SK-N-SH treated with all-trans-retinoic acid at 6 μM for 48 hours (cell line): ENCODE data around the gene MCM8.

Source experiments
- ATAC-seq: fragments of 200-7000 bp; cut with Tn5 transposase; 3 replicates; pipeline ENCODE4 v1.9.1; 2020; ENCODE audit warnings: mild to moderate bottlenecking, moderate library complexity
- ARNTL ChIP-seq: fragments of 450-650 bp; formaldehyde crosslinking; IDR thresholded peaks from 2 replicates; pipeline ENCODE4 v1.5.0; 2020; ENCODE audit warnings: low read depth, mild to moderate bottlenecking, moderate library complexity, borderline replicate concordance
- BACH2 ChIP-seq: fragments of 250-450 bp; sonication (Bioruptor Pico); IDR thresholded peaks from 2 replicates; pipeline ENCODE4 v1.9.0; 2021; ENCODE audit warnings: mild to moderate bottlenecking, borderline replicate concordance
- CREB5 ChIP-seq: fragments of 250-450 bp; sonication (Bioruptor Pico); IDR thresholded peaks from 2 replicates; pipeline ENCODE4 v1.5.1; 2020; ENCODE audit warnings: low read depth, mild to moderate bottlenecking, moderate library complexity
- CSDC2 ChIP-seq: fragments of 250-450 bp; sonication (Bioruptor Pico); IDR thresholded peaks from 2 replicates; pipeline ENCODE4 v1.5.0; 2020; ENCODE audit warnings: mild to moderate bottlenecking, moderate library complexity
- CSRNP3 ChIP-seq: fragments of 250-450 bp; sonication (Bioruptor Pico); IDR thresholded peaks from 2 replicates; pipeline ENCODE4 v1.5.1; 2021; ENCODE audit warnings: mild to moderate bottlenecking, moderate library complexity
- GLIS3 ChIP-seq: fragments of 250-450 bp; sonication (Bioruptor Pico); IDR thresholded peaks from 2 replicates; pipeline ENCODE4 v1.5.0; 2020; ENCODE audit warnings: mild to moderate bottlenecking, moderate library complexity
- ISL1 ChIP-seq: fragments of 250-450 bp; sonication (Bioruptor Pico); IDR thresholded peaks from 2 replicates; pipeline ENCODE4 v2.1.2; 2022; ENCODE audit warnings: mild to moderate bottlenecking, moderate library complexity
- OSR1 ChIP-seq: fragments of 250-450 bp; sonication (Bioruptor Pico); IDR thresholded peaks from 2 replicates; pipeline ENCODE4 v1.8.0; 2022; ENCODE audit warnings: moderate library complexity, mild to moderate bottlenecking, inconsistent platforms
- PATZ1 ChIP-seq: fragments of 250-450 bp; sonication (Bioruptor Pico); IDR thresholded peaks from 2 replicates; pipeline ENCODE4 v1.8.0; 2020; ENCODE audit warnings: mild to moderate bottlenecking, moderate library complexity, borderline replicate concordance
- POU6F1 ChIP-seq: fragments of 250-450 bp; sonication (Bioruptor Pico); IDR thresholded peaks from 2 replicates; pipeline ENCODE4 v1.8.0; 2021; ENCODE audit warnings: low read depth, mild to moderate bottlenecking, moderate library complexity, borderline replicate concordance
- PPARA ChIP-seq: fragments of 250-450 bp; sonication (Bioruptor Pico); IDR thresholded peaks from 2 replicates; pipeline ENCODE4 v1.5.0; 2020; ENCODE audit warnings: mild to moderate bottlenecking, borderline replicate concordance
- RARB ChIP-seq: fragments of 250-450 bp; sonication (Bioruptor Pico); IDR thresholded peaks from 2 replicates; pipeline ENCODE4 v1.8.0; 2021; ENCODE audit warnings: mild to moderate bottlenecking, moderate library complexity
- SNAI2 ChIP-seq: fragments of 250-450 bp; sonication (Bioruptor Pico); IDR thresholded peaks from 2 replicates; pipeline ENCODE4 v1.5.0; 2020; ENCODE audit warnings: mild to moderate bottlenecking, moderate library complexity
- TCF4 ChIP-seq: fragments of 250-450 bp; sonication (Bioruptor Pico); IDR thresholded peaks from 2 replicates; pipeline ENCODE4 v1.8.0; 2021; ENCODE audit warnings: mild to moderate bottlenecking, moderate library complexity, borderline replicate concordance
- TOX ChIP-seq: fragments of 250-450 bp; sonication (Bioruptor Pico); IDR thresholded peaks from 2 replicates; pipeline ENCODE4 v1.8.0; 2021; ENCODE audit warnings: mild to moderate bottlenecking, moderate library complexity, borderline replicate concordance
- TSHZ2 ChIP-seq: fragments of 250-450 bp; sonication (Bioruptor Pico); IDR thresholded peaks from 2 replicates; pipeline ENCODE4 v1.5.0; 2020; ENCODE audit warnings: mild to moderate bottlenecking, moderate library complexity
- ZC3H10 ChIP-seq: fragments of 250-450 bp; sonication (Bioruptor Pico); IDR thresholded peaks from 2 replicates; pipeline ENCODE4 v1.5.1; 2021; ENCODE audit warnings: mild to moderate bottlenecking, moderate library complexity
- ZFP3 ChIP-seq: fragments of 250-450 bp; sonication (Bioruptor Pico); IDR thresholded peaks from 2 replicates; pipeline ENCODE4 v1.5.0; 2020; ENCODE audit warnings: mild to moderate bottlenecking, moderate library complexity
- ZFP30 ChIP-seq: fragments of 450-650 bp; formaldehyde crosslinking; IDR thresholded peaks from 2 replicates; pipeline ENCODE4 v1.5.0; 2022; ENCODE audit warnings: mild to moderate bottlenecking, moderate library complexity
- ZNF70 ChIP-seq: fragments of 450-650 bp; formaldehyde crosslinking; IDR thresholded peaks from 2 replicates; pipeline ENCODE4 v1.5.0; 2020; ENCODE audit warnings: mild to moderate bottlenecking, moderate library complexity
- ZNF8 ChIP-seq: fragments of 450-650 bp; formaldehyde crosslinking; IDR thresholded peaks from 2 replicates; pipeline ENCODE4 v1.5.0; 2020; ENCODE audit warnings: mild to moderate bottlenecking, moderate library complexity

MCM8 gene

GRCh38 chr20:5927749-5928462 is 22.5 kb upstream of the MCM8 start:
- TF ChIP-seq SNAI2 (CRISPR knock-in tag) (no peak), TCF4 (CRISPR knock-in tag) (no peak), ZNF70 (CRISPR knock-in tag) (no peak), ZFP3 (CRISPR knock-in tag) (no peak), ZC3H10 (CRISPR knock-in tag) (no peak), POU6F1 (CRISPR knock-in tag) (no peak), TOX (CRISPR knock-in tag) (no peak)
- ATAC-seq: no peak

GRCh38 chr20:5928836-5929715 is 21.4 kb upstream of the MCM8 start:
- no peak for ATAC-seq

More at GRCh38 chr20:5928836-5929715, 21.4 kb upstream of the MCM8 start:
- no peak for TF ChIP-seq TOX (CRISPR knock-in tag)
- TF ChIP-seq CREB5: no peak
- no peak for TF ChIP-seq SNAI2 (CRISPR knock-in tag)
- TF ChIP-seq ZNF70 (CRISPR knock-in tag): no peak
- no peak for TF ChIP-seq OSR1 (CRISPR knock-in tag)
- no peak for TF ChIP-seq RARB (CRISPR knock-in tag)
- TF ChIP-seq CSDC2: no peak
- no peak for TF ChIP-seq ZNF8 (CRISPR knock-in tag)
- no peak for TF ChIP-seq CSRNP3 (CRISPR knock-in tag)
- no peak for TF ChIP-seq TCF4 (CRISPR knock-in tag)
- TF ChIP-seq BACH2 (CRISPR knock-in tag): no peak
- TF ChIP-seq ARNTL (CRISPR knock-in tag): no peak
- no peak for TF ChIP-seq ZFP30 (CRISPR knock-in tag)
- no peak for TF ChIP-seq ISL1
- TF ChIP-seq PATZ1 (CRISPR knock-in tag): no peak
- TF ChIP-seq ZFP3 (CRISPR knock-in tag): no peak
- no peak for TF ChIP-seq TSHZ2 (CRISPR knock-in tag)
- no peak for TF ChIP-seq POU6F1 (CRISPR knock-in tag)
- no peak for TF ChIP-seq GLIS3 (CRISPR knock-in tag)
- TF ChIP-seq PPARA (CRISPR knock-in tag): no peak
